Measurements from ENCODE around the gene CHKA.

Gene CHKA

GRCh38 chr11:68071281-68072048 is 49.7 kb downstream of the CHKA start:
- DNase-seq: no peak

- no peak for DNase-seq
Measured at GRCh38 chr11:68067991-68068390, 53.2 kb downstream of the CHKA start.

GRCh38 chr11:68066742-68067141 is 54.4 kb downstream of the CHKA start:
- no peak for DNase-seq

GRCh38 chr11:68065841-68066240 is 55.3 kb downstream of the CHKA start:
- DNase-seq: no peak

- DNase-seq: no peak
Measured at GRCh38 chr11:68064926-68065325, 56.3 kb downstream of the CHKA start.

- no peak for DNase-seq
Measured at GRCh38 chr11:68061508-68061907, 59.7 kb downstream of the CHKA start.

GRCh38 chr11:68057807-68058206 is 63.4 kb downstream of the CHKA start:
- DNase-seq: no peak

- no peak for DNase-seq
Measured at GRCh38 chr11:68056317-68057285, 64.6 kb downstream of the CHKA start.

- no peak for DNase-seq
Measured at GRCh38 chr11:68053981-68054812, 67.0 kb downstream of the CHKA start.

GRCh38 chr11:68053117-68053516 is 68.1 kb downstream of the CHKA start:
- DNase-seq: no peak

- no peak for DNase-seq
Measured at GRCh38 chr11:68052137-68052873, 68.9 kb downstream of the CHKA start.

GRCh38 chr11:68051191-68052136 is 69.7 kb downstream of the CHKA start:
- DNase-seq: no peak

- DNase-seq: no peak
Measured at GRCh38 chr11:68050371-68050841, 70.8 kb downstream of the CHKA start.

- no peak for DNase-seq
Measured at GRCh38 chr11:68049509-68050370, 71.4 kb downstream of the CHKA start.

- DNase-seq: no peak
Measured at GRCh38 chr11:68048681-68049508, 72.3 kb downstream of the CHKA start.

- DNase-seq: no peak
Measured at GRCh38 chr11:68047437-68048290, 73.5 kb downstream of the CHKA start.

GRCh38 chr11:68044898-68045351 is 76.3 kb downstream of the CHKA start:
- DNase-seq: no peak
